IMR-90 (cell line): ENCODE measurements around the gene GATA3.

Experiments used
- CTCF ChIP-seq: conservative IDR thresholded peaks from 2 replicates; pipeline ENCODE4 v1.5.1; 2012; ENCODE audit warnings: mild to moderate bottlenecking, low read depth, low read length, improper control_type of control experiment
- MXI1 ChIP-seq: IDR thresholded peaks from 2 replicates; pipeline ENCODE4 v1.6.1; 2012; ENCODE audit warnings: low read depth, mild to moderate bottlenecking, low read length, moderate library complexity, borderline replicate concordance
- POLR2A ChIP-seq: IDR thresholded peaks from 2 replicates; pipeline ENCODE4 v1.6.1; 2012; ENCODE audit warnings: mild to moderate bottlenecking, low read depth, low read length

DNA sequence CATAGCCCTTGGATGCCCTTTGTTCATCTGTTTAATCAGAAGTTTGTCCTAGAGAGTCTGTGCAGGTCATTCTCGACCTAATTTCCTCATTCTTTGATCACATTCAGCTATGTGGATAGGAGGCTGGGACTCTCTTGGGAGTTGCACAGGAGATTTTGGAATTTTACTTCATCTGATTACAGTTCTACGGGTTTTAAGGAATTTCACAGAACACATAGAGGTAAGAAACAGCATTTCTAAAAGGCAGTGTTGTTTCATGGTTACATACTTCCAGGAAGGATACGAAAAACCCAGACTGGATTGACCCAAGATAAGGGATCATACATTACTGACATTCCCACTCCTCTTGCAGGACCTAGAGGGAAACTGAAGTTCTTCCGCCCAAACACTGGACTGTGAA is 45.9 kb downstream of the GATA3 start:
- TF ChIP-seq CTCF (no peak), MXI1 (no peak), POLR2A (no peak)
